HG03571 (cell line): ENCODE data around the gene CDH13.

Source experiments
- ATAC-seq: cut with Tn5 transposase; IDR thresholded peaks from one replicate; pipeline ENCODE4 v1.9.1; 2021; ENCODE audit not compliant: unreplicated experiment

The CDH13 gene

DNA sequence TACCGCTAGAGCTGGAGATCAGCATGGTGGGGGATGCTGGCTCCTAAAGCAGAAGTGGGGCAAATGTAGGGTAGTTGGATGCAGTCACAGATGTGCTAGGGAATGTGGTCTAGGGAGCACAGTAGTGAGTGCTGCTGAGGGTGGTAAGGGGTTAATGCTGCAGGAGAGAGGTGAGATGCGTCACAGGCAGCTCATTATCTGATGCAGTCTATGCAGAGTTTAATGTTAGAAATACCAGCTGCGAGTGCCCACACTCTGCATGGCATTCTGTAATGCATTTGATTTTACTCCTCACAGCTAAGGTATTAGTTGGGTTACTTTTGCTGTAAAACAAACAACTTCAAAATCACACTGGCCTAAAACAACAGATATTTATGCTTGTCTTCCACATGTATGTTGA lies 689.7 kb downstream of the CDH13 start:
- no peak for ATAC-seq

DNA sequence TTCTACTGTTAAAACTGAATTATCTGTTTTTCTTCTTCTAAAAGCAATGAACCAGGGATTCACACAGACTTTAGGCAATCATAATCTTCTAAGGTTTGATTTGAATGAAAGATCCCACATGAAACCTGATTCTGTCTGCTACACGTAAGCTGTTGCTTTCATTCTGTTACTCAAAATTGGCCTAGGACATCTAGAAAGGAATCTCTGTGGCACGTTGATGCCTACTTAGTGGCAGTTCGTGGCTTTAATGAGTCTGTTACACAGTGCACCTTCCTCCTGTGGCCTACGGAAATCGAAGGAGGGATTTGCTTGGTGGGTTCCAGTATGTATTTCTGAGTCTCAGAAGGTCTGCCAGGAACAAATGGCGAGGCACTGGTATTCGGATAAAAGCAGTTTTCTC lies 691.6 kb downstream of the CDH13 start:
- ATAC-seq: no peak

DNA sequence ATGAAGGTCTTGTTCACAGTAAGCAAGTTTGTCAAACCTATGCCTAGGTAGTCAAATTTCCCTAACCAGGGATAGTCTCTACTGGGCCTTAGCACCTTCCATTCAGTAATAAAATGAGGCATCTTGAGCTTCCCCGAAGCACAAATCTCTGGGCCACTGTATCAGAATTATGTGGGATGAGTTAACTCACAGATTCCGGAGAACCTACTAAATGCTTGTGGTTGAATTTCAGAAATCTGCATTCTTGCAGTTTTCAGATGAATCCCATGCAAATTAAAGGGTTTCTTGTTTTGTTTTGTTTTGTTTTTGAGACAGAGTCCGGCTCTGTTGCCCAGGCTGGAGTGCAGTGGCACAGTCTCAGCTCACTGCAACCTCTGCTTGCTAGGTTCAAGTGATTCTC lies 702.2 kb downstream of the CDH13 start:
- no peak for ATAC-seq

DNA sequence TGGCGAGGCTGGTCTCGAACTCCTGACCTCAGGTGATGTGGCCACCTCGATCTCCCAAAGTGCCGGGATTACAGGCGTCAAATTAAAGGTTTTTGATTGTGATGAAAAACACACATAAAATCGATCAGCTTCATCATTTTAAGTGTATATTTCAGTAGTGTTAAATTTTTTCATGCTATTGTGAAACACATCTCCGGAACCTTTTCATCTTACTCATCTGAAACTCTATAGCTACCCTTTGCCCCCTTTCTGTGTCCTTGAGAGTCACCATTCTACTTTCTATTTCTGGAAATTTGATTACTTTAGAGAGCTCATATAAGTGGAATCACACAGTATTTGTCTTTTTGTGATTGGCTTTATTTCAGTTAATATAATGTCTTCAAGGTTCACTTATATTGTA lies 702.7 kb downstream of the CDH13 start:
- no peak for ATAC-seq

DNA sequence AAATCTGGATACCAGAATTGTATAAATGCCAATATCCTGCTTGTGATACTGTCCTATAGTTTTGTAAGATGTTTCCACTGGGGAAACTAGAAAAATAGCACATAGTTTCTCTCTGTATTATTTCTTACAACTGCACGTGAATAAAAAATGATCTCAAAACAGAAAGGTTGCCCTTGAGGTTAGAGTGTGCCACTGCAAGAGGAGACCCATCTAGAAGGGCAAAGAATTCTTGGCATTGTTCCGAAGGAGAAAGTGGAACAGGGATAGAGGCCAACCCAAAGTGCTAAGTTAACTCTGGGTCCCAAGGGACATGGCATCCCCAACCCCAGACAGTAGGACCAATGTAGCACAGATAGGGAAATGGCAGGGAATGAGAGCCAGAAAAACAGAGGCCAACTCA lies 703.5 kb downstream of the CDH13 start:
- no peak for ATAC-seq

DNA sequence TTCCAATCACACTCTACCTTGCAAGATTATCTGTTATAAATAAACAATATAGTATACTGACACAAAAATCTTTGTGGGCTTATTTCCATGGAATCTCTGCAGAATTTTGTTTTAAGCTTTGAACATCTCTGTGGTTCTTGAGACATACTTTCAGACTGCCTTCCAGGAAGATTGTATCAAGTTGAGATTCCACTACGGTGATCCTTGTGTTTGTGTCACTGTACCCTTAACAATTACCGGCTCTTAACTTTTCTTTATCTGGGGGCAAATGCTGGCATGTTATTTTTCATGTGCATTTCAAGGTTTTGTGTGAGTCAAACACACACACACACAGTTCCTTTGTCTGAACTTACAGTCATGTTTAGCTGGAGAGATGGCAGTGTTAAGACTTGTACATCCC lies 708.3 kb downstream of the CDH13 start:
- no peak for ATAC-seq

DNA sequence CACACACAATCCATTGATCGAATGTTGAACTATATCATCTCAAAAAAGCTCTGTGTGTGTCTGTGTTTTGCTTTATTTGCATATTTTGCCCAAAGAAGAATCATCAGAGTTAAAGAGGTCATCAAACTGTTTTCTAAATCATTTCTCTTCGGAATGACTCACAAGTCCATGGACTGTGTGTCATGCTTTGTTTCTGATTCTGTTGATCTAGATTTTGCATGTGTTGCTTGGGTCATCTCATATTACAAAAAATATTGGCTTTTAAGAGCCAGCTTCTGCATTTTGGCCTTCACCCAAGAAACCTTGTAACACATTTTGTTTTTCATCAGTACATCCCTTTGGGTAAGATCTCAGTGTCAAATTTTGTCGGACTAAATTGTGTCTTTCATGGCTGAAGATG lies 709.8 kb downstream of the CDH13 start:
- no peak for ATAC-seq

DNA sequence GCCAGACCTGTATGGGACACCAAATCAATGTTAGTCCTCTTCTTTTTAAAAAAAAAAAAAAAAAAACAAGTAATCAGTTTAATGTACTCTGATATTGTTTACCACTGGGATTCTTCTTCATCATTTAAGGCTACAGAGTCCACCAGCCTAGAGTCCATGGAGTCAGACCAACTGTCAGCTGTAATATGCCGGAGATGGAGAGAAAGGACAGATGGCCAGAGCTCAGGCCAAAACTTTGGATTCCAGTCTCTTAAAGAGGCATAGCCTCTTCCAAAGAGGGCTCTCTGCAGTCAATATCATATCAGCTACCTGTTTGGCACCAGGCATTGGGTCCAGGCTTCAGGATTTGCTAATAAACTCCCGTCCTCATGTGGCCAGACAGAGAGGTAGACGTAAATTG lies 711.4 kb downstream of the CDH13 start:
- no peak for ATAC-seq

DNA sequence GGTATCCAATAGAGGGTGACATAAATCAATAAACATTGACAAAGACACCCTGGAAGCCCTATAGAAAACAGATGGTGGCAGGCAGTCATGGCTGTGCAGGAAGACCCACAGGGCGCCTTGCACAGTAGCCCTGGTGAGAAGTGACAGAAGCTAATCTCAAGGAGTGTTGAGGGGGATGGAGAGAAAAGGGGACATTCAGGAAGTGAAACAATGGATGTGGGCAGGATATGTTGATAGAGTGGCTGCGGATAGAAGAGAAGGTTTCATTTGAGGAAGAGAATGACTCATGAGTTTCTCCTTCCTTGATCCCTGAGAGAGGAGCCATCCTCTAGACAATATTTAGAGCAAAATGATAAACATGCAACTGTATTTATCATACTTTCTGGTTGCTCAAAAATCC lies 712.2 kb downstream of the CDH13 start:
- no peak for ATAC-seq

DNA sequence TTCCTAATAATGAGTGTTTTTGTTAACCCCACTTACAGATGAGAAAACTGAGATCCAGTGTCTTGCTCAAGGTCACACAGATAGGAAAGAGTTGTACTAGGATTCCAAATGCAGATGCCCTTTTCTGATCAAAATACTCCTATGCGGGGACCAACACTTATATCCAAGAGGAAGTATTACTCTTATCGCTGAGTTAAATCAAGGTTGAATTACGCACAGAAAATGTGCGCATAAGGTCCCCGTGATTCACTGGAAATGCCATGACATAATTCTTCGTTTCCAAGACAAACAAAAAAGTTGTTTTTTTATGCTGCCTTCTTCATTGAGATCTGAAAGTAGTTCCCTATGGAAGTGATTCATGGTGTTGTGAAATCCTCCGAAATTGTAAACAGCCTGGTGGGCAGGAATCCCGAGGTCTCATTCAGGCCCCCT lies 717.2 kb downstream of the CDH13 start:
- ATAC-seq: no peak

DNA sequence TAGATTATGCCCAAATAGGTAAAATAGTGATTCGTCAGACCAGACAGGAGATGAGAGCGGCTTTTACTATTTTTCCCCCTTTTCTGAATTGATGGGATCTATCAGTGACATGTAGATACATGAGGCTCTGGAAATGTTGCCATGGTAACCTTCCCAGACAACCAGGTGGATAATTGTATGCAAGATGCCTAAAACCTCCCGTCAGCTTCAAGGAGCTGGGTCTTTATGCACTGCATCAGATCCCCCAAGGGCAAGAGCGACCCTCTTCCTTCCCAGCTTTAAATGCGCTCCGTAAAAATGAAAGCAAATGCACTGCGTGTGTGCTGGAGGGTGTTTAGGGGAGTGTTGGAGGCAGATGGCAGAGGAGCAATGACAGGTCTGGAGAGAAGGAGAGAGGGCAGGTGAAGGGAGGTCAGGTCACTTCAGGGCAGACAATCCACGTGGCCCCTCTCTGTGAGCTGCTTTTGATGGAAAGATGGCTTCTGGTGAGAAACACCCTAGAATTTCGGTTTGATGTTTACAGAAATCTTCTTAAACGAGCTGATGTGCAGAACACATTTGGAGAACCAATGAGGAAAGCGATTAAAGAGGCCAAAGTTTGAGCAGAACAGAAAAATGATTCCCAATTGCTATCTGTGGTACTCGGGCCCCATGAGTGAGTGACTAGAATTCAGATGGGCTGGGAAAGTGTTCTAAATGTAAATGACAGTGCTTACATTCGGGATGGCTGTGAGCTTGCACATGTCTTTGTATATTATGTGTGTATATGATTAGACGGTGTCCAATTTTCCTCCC lies 719.3 kb downstream of the CDH13 start:
- no peak for ATAC-seq

DNA sequence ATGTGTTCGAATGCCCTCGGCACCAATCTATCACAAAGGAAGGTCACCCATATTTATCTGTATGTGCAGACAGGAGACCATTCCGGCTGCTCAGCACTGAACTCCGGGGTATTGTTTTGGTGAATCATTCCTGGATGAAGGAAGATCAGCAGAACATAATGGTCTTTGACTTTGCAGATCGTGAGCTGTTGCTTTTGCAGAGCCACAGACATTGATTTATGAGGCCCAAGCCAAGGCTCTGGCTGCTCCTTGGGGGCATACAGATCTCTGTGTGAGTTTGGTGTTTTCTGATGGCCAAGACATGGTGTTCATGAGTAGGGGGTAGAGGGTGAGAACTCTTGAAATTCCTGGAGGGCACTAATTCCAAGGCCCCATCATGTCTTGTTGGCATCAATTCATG lies 722.2 kb downstream of the CDH13 start:
- no peak for ATAC-seq

DNA sequence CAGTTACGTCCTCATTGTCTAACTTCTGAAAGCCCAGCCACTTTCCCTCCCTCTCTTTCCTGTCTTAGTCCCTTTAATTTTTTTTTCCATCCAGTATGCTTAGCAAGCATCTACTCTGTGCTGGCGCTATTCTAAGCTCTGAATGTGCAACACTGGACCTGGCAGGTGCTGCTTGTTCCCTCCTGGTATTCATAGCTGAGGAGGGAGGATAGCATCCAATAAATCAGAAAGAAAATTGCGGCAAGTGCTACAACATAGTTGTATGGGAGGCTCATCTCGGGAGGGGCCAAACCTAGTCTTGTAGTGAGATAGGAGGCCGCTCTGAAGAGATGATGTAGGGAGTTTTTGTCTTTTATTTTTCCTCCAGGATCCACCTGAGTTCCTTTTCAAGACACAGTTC lies 723.7 kb downstream of the CDH13 start:
- ATAC-seq: no peak

DNA sequence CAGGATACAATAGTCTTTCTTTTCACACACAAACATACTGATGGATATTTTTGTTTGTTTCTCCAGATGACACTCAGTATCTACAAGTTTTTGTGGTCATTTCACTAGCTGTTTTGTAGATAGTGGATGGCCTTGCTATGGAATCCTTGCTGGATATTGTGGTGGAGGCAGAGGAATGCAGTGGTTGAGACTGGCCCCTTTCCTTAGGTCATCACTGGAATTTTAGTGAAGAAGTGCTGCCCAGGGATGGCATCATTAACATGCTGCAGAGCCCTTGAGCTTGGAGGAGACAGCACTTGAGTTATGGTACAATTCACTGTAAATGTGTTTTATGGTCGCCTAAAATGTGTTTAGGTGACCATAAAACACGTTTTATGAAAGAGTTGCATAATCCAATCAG lies 725.1 kb downstream of the CDH13 start:
- ATAC-seq: no peak

DNA sequence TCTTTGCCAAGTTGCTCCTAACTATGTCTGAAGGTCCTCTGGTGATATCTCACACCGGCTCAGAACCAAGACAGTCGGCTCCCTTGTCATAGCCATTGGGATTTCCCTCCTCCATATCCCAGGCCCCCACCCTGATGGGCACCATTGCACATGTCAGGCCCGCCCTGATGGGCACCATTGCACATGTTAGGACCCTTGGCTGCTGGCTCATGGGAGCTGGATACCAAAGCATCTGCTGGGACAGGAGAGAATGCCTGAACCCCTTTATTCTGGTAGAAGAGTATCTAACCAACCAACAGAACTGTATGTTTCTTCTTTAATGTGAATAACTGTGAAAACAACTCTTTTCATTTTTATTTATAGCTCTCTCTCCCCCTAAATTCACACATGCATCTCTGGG lies 726.5 kb downstream of the CDH13 start:
- no peak for ATAC-seq

DNA sequence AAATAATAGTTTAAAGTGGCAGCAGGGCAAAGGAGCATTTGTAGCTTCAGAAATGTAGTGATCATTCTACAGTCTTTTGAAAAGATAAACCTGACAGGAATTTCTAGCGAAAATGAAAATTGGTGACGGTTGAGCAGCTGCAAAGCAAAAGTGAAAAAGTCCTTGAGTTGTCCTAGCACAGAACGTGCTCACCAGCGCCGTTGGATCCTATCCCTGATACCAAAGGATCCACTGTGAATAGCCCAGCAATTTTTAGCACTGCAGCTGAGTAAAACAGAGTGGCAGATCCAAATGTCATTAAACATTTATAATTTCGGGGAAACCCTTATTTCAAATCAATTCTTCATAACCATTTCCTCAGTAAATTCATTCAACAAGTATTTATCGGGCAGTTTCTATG lies 727.2 kb downstream of the CDH13 start:
- ATAC-seq: no peak

DNA sequence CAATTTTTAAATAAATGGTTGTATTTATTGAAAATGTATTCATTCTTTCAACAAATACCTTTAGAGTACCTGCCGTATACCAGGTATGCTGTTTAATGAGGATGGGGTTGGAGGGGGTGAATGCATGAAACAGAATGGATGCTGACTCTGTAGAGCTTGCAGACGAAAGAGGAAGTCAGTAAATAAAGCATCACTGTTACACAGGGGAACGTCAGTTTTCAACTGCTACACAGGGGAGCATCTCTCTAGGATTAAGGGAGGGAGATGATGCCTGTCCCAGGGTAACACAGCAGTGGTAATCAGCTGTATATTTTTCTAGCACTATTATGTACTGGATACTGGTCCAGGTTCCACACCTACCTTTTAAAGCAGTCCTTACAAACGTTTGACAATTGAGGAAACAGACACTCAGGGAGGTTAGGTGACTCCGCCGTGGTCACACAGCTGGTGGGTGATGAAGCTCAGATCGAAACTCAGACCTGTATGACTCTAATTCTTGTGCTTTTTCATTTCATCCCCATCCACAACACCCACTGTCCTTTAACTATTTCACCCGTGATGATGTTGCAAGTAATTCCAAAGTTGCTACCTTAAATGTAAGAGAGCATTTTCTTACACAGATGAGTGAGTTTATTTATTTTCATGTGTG lies 728.9 kb downstream of the CDH13 start:
- no peak for ATAC-seq

DNA sequence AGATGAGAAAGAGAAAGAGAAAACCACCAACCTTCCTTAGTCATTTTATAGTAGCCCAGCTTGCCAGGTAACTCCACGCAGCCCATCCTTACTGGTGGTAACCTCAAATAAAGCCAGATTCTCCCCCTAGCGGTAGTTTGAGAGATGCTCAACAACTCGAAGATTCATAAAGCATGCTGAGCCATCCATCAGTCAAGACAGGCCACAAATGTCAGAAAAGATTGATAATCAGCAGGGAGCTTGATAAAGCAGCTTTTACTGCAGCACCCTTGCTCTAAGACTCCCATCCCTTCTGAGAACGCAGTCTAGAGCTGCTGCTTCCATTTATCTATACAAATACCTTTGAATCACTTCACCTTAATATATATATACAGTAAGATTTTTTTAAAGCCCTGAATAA lies 729.5 kb downstream of the CDH13 start:
- ATAC-seq: no peak

DNA sequence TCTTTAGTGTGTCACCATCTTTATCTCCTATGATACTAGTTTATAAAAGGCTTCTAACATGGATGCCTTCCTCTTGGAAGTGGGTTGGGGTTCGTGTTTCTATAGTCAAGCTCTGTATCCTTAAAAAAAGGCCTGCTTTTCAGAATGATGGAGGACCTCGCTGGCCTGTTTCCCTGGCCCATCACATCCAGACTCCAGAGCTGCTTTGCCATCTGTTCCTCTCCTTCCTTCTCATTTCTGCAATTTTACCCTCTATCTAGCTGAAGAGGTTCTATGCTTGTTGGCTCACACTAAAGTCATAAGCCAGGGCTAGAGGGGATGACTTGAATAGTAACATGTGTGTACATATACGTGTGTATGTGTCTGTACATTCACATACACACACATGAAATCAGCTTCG lies 730.2 kb downstream of the CDH13 start:
- ATAC-seq: no peak

DNA sequence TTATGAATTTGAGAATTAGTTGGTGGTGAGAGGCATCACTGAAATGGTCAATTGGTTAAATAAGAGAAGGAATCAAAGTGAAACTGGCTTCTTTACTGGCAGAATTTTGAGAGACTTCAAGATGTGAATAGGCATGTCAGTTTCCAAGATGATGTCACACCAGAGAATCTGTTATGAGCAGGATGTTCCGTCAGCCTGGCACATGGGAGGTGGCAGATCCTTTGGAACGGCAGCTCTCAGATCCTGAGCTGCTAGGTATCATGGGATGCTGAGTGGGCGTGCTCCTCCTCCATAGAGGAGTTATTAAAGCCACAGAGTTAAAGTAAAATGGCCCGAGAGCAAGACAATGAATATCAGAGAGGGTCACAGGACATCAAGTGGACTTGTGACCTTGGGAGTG lies 736.8 kb downstream of the CDH13 start:
- no peak for ATAC-seq

DNA sequence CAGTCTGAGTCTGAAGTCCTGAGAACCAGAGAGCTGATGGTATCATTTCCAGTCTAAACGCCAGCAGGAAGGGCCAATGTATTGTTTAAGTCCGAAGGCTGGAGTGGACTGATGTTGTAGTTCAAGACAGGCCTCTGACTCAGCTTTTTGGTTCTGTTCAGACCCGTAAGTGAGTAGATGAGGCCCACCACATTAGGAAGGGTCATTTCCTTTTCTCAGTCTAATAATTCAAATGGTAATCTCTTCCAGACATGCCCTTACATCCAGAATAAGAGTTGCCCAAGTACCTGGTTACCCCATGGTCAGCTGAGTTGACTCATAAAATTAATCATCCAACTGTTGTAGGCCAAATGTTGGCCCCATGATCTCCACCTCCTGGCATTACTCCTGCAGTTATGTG lies 738.4 kb downstream of the CDH13 start:
- ATAC-seq: no peak

DNA sequence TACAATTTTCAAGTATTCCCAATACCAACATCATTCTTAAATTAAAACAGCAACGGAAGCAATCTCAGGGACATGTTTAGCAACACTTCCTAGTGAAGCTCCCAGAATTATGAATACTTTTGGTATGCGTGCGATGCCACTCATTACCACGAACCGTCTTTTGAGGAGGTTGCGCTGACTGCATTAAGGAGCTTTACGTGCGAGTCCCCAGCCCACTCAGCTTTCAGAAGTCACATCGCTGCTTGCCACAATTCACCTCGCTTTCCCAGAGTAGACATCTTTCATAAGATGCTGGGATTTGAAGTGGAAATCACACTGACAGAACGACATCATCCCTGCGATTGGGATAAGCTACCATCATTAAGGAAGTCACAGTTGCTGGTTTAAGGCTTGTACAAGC lies 739.5 kb downstream of the CDH13 start:
- no peak for ATAC-seq

DNA sequence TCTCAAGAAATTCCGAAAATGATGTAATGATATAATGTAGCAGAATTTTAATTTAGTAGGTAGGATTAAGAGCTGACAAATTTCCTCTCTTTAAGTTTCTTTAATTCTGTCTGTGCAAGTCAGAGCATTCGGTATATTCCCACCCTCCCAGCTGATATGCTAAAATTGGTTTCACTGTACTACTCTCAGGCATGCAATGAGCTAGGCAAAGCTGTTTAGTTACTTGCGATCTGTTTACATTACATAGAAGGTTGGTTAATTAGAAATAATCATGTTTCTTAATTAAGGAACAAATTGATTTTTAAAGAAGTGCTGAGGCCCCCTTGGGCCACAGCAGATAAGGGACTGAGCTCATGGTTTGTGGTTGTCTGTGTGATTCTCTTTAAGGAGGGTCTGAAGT lies 748.2 kb downstream of the CDH13 start:
- no peak for ATAC-seq
